Liver (tissue), 3 donors: ENCODE data around the gene MYO16.

ENCODE experiments used
- NR2F2 ChIP-seq: IDR thresholded peaks from 2 replicates; pipeline ENCODE4 v1.6.1; 2016; ENCODE audit warnings: antibody characterized with exemption
- YY1 ChIP-seq: IDR thresholded peaks from 2 replicates; pipeline ENCODE4 v1.6.1; 2016; ENCODE audit warnings: antibody characterized with exemption, mild to moderate bottlenecking
- TF ChIP-seq, protein P1 (sequence below): fragments of 150-350 bp; IDR thresholded peaks from 2 replicates; pipeline ENCODE4 v1.5.1; 2017; ENCODE audit warnings: improper control_type of control experiment, low read depth, low read length; ENCODE audit not compliant: missing input control
- donor health status: healthy.
- donor health status: healthy.

DNA sequence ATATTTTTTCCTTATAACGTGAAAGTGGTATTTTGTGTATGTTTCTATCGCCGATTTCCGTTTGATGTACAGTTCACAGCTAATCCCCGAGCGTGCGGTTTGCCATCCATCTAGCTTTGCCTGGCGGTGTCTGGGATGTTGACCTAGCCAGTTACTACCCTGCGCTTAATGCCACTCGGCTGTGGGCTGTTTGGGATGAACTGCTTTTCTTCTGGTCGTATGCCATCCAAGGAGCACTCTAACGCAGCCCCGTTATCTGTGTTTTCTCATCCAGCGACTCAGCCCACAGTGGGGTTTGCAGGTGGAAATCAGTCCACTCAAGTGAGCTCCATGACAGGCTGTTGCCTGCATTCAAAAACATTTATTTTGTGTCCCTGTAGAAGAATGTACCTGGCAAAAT lies 512.3 kb downstream of the MYO16 start:
- TF ChIP-seq, protein P1, sequence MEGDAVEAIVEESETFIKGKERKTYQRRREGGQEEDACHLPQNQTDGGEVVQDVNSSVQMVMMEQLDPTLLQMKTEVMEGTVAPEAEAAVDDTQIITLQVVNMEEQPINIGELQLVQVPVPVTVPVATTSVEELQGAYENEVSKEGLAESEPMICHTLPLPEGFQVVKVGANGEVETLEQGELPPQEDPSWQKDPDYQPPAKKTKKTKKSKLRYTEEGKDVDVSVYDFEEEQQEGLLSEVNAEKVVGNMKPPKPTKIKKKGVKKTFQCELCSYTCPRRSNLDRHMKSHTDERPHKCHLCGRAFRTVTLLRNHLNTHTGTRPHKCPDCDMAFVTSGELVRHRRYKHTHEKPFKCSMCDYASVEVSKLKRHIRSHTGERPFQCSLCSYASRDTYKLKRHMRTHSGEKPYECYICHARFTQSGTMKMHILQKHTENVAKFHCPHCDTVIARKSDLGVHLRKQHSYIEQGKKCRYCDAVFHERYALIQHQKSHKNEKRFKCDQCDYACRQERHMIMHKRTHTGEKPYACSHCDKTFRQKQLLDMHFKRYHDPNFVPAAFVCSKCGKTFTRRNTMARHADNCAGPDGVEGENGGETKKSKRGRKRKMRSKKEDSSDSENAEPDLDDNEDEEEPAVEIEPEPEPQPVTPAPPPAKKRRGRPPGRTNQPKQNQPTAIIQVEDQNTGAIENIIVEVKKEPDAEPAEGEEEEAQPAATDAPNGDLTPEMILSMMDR: no peak
- TF ChIP-seq NR2F2 (no peak), YY1 (no peak)
